T follicular helper cell (primary cell): ENCODE measurements around the gene COL4A1.
"Not testable (repeated sequence)": the region's sequence is repeated elsewhere in the genome, so short reads cannot be mapped to it uniquely, and the experiment has no call there.

ENCODE experiments used
- DNase-seq: peaks from one replicate; pipeline ENCODE4 v3.0.0-alpha.2; 2020; ENCODE audit warnings: low read depth

Gene COL4A1

GRCh38 chr13:110323172-110323891 is 16.4 kb upstream of the COL4A1 start:
- DNase-seq: no peak

GRCh38 chr13:110322828-110323171 is 15.8 kb upstream of the COL4A1 start:
- DNase-seq: no peak

DNA sequence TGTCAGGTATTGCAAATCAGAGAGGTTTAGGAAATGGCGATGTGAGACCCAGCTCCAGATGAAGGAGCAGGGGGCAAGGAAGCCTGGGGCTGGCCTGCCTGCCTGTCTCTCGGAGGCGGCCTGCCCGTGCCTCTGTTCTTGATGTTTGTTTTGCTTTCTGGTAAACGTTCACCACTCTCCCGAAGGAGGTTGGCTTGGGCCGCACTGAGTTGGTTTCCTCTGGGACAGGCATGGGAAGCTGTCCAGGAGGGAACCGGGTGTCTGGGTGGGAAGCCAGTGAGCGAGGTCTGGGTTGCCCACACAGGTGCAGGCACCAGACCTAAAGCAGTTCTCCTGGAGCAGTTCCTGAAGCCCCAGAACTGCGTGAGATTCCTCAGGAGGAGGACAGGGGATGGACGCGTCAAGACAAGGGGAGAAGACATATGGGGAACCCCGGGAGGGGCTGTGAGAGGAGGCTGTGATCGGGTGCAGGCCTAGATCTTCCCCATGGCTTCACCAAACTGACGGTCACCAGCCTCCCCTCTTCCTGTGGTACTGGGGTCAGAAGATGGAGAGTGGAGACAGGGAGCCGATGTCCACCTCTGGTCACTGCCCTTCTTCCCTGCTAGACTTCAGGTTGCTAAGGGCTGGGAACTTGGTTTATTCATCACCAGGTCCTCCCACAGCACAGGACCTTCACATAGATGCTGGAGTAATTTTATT is 15.3 kb upstream of the COL4A1 start:
- no peak for DNase-seq

- DNase-seq: not testable (repeated sequence)
These were observed 14.6 kb upstream of the COL4A1 start for GRCh38 chr13:110321573-110321972.

GRCh38 chr13:110320645-110321044 is 13.7 kb upstream of the COL4A1 start:
- no peak for DNase-seq

GRCh38 chr13:110319774-110320509 is 13.0 kb upstream of the COL4A1 start:
- no peak for DNase-seq

DNA sequence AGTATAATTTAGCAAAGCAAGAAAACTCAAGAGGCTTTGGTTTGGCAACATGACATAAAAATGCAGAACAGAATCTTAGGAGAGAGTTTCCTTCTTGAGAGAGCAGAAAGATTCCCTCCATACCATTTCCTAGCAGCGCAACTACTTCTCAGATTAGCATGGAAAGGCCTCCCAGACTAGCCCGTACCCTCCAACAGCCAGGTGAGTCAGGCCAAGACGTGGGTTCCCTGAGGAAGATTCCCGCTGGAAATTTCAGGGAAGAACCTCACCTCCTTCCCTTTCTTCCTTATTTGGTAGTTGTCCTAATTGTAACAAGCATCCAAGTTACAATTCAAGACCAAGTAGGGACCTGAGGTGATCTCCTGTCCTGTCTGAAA is 12.4 kb upstream of the COL4A1 start:
- DNase-seq: no peak

DNA sequence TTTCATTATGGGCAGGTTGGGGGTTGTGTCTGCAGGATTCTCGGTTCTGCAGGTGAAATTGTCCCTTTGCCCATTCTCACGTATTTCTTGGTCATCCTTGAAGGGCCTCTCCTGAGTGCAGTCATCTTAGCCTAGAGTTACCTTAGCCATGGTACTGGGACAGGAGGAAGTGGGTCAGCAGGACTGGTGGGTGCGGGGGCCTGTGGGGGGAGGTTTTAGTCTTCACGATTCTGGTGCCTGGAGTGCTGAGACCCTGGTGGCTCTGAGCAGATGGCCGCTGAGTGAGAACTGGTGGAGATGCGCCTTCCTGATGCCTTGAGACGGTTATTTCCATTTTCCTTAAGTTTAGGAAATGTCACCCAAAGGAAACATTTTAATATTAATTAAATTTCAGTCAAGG is 12.0 kb upstream of the COL4A1 start:
- DNase-seq: no peak

- DNase-seq: no peak
These were observed 10.7 kb upstream of the COL4A1 start for GRCh38 chr13:110317496-110318195.

GRCh38 chr13:110317093-110317492 is 10.1 kb upstream of the COL4A1 start:
- no peak for DNase-seq

DNA sequence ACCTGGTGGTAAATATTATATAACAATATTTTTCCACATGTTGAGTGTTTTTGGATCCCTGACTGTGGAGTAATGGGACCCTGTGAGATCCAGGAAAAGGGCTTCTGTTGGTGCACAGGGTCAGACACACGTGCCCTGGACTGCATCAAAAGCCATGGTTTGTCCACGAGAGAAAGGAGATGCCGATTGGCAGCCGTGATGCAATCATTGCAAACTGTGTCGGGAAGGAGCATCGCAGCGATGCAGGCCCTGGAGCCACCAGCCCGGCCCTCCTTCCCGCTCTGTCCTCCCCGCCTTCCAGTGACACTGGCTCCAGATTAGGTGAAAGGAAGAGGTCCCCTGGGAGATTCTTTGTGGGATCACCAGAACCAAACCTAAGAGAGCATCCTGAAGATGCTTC is 9.2 kb upstream of the COL4A1 start:
- DNase-seq: no peak

DNA sequence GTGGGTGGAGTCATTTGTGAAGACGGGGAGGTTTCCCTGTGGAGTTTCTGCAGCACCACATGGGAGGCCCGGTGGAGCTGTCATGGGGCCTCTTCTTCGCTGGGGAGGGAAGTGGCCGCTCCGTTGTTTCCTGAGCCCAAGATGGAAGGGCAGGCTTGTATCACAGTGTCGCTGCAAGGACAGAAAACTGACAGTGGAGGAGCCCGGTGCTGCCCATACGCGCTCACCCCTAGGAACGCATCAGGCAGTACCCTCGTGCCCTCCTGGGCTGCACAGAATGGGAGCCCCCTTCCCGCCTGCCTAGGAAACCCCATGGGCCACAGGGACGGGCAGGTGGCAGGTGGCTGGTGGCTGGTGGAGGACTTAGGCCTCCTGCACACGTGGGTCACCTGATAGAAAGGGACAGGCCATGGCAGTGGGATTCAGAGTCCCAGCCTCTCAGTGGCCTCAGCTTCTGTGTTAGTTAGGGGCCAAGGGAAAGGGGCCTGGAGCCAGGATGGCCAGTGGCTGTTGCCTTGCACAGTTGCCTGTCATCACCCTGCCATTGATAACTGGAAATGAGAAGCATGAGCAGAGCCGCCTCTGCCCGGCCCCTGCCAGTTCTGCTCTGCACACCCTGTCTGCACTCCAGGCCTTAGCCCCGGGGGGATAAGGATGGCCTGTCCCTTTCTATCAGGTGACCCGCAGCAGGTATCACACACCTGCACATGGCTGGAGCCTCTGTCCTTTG is 7.7 kb upstream of the COL4A1 start:
- DNase-seq: no peak

DNA sequence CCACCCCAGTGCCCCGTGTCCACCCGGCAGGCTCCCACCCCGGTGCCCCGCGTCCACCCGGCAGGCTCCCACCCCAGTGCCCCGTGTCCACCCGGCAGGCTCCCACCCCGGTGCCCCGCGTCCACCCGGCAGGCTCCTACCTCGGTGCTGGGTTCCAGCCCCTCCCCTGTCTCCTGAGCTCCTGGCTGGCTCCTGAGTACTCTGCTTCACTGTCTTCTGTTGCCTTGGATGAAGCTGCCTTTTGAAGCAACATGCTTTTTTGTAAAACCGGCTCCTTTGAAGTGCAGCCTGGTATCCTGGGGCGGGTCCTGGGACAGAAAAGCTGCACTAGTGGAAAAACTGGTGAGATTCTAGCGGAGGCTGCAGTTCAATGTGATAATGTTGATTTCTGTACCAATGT is 6.8 kb upstream of the COL4A1 start:
- not testable (repeated sequence) for DNase-seq

DNA sequence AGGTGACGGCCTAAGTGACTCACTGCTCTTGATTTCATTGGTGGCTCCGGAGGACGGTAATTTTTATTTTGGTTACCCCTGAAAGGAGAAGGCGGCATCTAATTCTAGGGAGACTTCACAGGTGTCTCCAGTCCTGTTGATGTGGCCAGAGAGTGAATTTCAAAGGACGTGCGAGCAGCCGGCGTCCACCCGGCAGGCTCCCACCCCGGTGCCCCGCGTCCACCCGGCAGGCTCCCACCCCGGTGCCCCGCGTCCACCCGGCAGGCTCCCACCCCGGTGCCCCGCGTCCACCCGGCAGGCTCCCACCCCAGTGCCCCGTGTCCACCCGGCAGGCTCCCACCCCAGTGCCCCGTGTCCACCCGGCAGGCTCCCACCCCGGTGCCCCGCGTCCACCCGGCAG is 6.3 kb upstream of the COL4A1 start:
- not testable (repeated sequence) for DNase-seq

GRCh38 chr13:110312339-110313031 is 5.5 kb upstream of the COL4A1 start:
- DNase-seq: no peak

- DNase-seq: no peak
These were observed 4.7 kb upstream of the COL4A1 start for GRCh38 chr13:110311443-110312338.

GRCh38 chr13:110310541-110311442 is 3.8 kb upstream of the COL4A1 start:
- DNase-seq: no peak

DNA sequence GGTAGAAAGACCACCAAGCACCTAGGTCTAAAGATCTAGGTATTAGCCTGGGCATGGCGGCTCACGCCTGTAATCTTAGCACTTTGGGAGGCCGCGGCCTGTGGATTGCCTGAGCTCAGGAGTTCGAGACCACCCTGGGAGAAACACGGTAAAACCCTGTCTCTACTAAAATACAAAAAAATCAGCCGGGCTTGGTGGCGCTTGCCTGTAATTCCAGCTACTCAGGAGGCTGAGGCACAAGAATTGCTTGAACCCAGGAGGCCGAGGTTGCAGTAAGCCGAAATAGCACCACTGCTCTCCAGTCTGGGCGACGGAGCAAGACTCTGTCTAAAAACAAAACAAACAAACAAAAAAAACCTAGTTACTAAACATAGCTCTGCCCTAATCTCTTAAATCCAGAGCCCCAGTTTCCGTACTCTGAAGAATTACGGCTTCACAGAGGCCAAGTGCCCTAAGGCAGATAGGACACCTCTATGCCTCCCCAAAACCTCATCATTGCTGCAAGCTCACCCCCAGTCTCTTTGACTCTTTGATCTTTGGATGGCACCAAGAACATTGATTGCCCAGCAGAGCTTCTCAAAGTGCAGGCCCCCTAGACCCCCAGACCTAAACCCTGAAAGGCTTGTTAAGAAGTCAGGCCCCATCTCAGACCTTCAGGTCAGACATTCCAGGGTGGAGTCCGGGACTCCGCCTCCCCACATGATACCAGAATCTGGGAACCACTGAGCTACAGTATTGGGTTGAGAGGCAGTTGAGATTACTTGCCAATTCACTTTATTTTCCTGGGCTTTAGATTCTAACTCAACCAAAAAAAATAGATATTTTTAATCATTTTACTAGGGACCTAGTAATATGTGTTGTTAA is 2.9 kb upstream of the COL4A1 start:
- DNase-seq: no peak
